Measurements from ENCODE around the gene CCDC91.

The CCDC91 gene

GRCh38 chr12:28171356-28172060 lies 18.7 kb upstream of the CCDC91 start (continued):
- no peak for TF ChIP-seq CREB5 (CRISPR knock-in tag; IDR thresholded peaks at IDR 0.05; ENCODE audit: low read depth)
- TF ChIP-seq ESRRG (CRISPR knock-in tag; IDR thresholded peaks at IDR 0.05), result no peak
- TF ChIP-seq OSR1 (CRISPR knock-in tag; IDR thresholded peaks at IDR 0.05), result no peak

GRCh38 chr12:28172434-28173030 lies 17.7 kb upstream of the CCDC91 start:
- TF ChIP-seq ZFP30 (CRISPR knock-in tag; IDR thresholded peaks at IDR 0.05) (no peak), ISL1 (CRISPR knock-in tag; IDR thresholded peaks at IDR 0.05) (no peak), POU6F1 (CRISPR knock-in tag; IDR thresholded peaks at IDR 0.05; ENCODE audit: borderline replicate concordance, low read depth) (no peak), ZNF565 (CRISPR knock-in tag; conservative IDR thresholded peaks at IDR 0.05; ENCODE audit: low read depth) (no peak), RARB (CRISPR knock-in tag; IDR thresholded peaks at IDR 0.05) (no peak), TCF4 (CRISPR knock-in tag; IDR thresholded peaks at IDR 0.05; ENCODE audit: borderline replicate concordance) (no peak), ZFP3 (CRISPR knock-in tag; IDR thresholded peaks at IDR 0.05) (no peak), ARNTL (CRISPR knock-in tag; IDR thresholded peaks at IDR 0.05; ENCODE audit: borderline replicate concordance, low read depth) (no peak), CSRNP3 (CRISPR knock-in tag; IDR thresholded peaks at IDR 0.05) (no peak), ESRRG (CRISPR knock-in tag; IDR thresholded peaks at IDR 0.05) (no peak), ZNF8 (CRISPR knock-in tag; IDR thresholded peaks at IDR 0.05) (no peak), SNAI2 (CRISPR knock-in tag; IDR thresholded peaks at IDR 0.05) (no peak), ZNF70 (CRISPR knock-in tag; IDR thresholded peaks at IDR 0.05) (no peak), CREB5 (CRISPR knock-in tag; IDR thresholded peaks at IDR 0.05; ENCODE audit: low read depth) (no peak), TSHZ2 (CRISPR knock-in tag; IDR thresholded peaks at IDR 0.05) (no peak)
- peak; percentile 94 for ATAC-seq

- no peak for TF ChIP-seq POU6F1 (CRISPR knock-in tag; IDR thresholded peaks at IDR 0.05; ENCODE audit: borderline replicate concordance, low read depth)
- no peak for TF ChIP-seq TCF4 (CRISPR knock-in tag; IDR thresholded peaks at IDR 0.05; ENCODE audit: borderline replicate concordance)
- no peak for TF ChIP-seq ZNF8 (CRISPR knock-in tag; IDR thresholded peaks at IDR 0.05)
- TF ChIP-seq ZFP30 (CRISPR knock-in tag; IDR thresholded peaks at IDR 0.05), result no peak
- ATAC-seq, result no peak
Measured at GRCh38 chr12:28173440-28173839, 16.8 kb upstream of the CCDC91 start.

All from SK-N-SH treated with all-trans-retinoic acid at 6 μM for 48 hours (cell line).